Bronchial smooth muscle cell (primary cell): ENCODE data around the gene GGT5. TPM values are rescaled to one million over a fixed set of nuclear protein-coding genes. Genes with fewer than 3 reads are reported as not detected.

ENCODE experiments used
- total RNA-seq: library from RNA; depleted of rRNA; stranded (reverse); fragments of >200 nt; gene quantifications from 2 replicates; pipeline ENCODE4 v1.2.1, GENCODE V29; 2014

GGT5 gene
- 1.2 and 2.2 TPM in 2 replicates for total RNA-seq

DNA sequence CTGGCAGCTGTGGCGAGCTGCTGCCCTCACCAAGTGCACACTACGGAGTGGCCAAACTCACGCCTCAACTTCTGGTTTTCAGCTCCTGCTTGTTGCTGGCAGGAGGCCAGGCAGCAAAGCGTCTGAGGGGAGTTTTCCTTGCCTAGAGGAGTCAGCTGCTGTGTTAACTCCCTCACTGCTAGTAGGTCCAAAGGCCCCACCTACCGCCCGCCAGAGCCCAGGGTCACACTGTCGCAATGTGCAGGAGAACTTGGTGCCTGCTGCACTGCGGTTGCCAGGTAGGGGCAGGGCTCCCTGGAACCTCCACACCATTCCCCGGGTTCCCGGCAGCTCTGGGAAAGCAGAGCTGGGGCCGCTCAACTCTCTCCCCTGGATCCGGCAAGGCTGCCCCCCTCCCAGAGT, at the start of gene GGT5:
GGT5 (minus strand) TSS at position 53 of the 402 bp plus-strand sequence. CDS start 357 bp downstream, outside the sequence.

DNA sequence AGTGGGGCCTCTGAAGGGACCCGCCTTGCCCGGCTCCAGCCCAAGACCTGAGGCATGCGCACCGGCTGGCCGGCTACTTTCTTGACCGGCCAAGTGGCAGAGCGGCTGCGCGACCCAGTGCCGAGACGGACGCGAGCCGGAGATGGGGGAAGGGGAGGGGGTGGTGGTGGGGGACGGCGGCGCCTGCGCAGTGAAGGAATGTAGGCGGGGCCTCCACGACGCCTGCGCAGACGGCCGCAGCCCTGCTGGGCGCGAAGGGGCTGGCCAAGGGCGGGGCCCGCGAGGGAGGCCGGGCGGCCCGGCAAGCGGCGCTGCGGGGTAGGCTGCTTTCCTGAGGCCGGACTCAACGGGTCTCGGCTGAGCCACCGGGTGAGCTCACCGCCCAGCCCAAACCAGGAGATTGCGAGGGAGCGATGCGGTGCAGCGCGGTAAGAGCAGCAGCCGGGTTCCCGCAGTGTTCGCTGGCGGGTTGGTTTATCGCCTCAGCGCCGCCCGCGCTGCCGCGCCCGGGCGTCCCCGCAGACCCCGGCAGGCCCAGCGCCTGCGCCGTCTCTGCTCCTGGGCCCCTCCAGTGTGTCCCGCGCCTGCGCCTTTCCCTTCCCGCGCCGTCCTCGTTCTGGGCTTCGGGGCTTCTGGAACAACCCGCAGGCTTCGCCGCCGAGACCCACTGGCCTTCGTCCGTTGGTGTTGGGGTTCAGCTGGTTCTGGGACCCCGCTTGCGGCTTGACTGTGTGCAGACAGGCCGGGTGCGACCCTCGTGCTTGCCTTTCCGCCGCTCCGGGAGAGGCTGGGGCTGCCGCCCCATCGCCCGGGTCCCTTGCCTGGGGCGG, 25.9 kb upstream of the GGT5 start, which contains the start of gene SPECC1L:
SPECC1L (plus strand) TSS at position 276 of the 830 bp plus-strand sequence. CDS start 31,401 bp downstream, outside the sequence.

DNA sequence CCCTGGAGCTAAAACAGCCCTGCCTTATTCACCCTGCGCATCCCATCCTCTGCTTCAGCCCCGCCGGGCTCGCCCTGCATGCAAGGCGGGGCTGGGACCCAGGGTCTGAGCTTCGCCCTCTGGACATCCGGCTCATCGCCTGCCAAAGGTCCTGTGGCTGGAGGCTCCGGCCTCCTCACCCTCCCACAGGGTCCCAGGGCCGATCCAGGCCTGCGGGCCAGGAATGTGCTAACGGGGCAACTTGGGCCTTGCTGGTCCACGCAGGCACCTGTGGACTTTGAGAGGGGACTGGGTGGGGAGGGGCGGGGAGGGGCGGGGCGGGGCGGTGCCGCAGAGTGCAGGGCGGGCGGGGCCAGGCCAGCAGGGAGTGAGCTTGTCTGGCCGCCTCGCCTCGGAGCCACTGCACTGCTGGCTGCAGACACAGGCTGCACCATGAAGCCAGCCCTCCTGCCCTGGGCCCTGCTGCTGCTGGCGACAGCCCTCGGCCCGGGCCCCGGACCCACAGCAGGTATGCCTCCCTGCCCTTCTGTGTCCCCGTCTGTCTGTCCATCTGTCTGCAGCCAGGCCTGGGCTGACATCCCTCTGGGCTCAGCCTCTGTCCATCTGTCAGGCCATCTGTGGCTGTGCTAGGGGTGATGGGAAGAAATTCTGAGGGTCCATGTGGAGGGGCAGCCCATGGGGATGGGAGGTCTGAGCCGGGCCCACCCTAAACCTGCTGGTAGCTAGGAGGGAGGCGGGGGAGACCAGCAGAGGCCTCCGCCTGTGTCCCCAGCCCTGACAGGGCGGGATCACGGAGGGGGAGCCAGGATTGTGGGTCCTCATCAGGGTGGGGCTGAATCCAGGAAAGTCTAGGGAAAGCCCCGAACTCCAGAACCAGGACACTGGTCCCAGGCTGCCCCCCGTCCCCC, 63.5 kb downstream of the GGT5 start, which contains the start of gene SUSD2:
SUSD2 (plus strand) TSS at position 400 of the 908 bp plus-strand sequence; CDS start at position 433, 33 bp downstream.

Other genes with a start within 250 kb of the GGT5 start
- not detected in 2 replicates for gene GSTT4, start 239.6 kb downstream of the GGT5 start, total RNA-seq
- gene CABIN1, start 233.8 kb downstream of the GGT5 start, total RNA-seq, result 32.6 and 37.8 TPM in 2 replicates
- 0.26 and 2.4 TPM in 2 replicates for gene SUSD2, start 63.6 kb downstream of the GGT5 start, total RNA-seq
- 26.2 and 26.5 TPM in 2 replicates for gene SPECC1L, start 25.7 kb upstream of the GGT5 start, total RNA-seq
- 0.34 and 0.63 TPM in 2 replicates for gene ADORA2A, start 182.5 kb upstream of the GGT5 start, total RNA-seq